HepG2 (cell line): ENCODE measurements around the gene SLC12A3. TPM values are rescaled to one million over a fixed set of nuclear protein-coding genes. Genes with fewer than 3 reads are reported as not detected.

Experiments used
- DMAP1 ChIP-seq: IDR thresholded peaks from 2 replicates; pipeline ENCODE4 v1.6.1; 2016
- FOXM1 ChIP-seq: sonication (generic); formaldehyde crosslinking; IDR thresholded peaks from 2 replicates; pipeline ENCODE4 v1.5.0; 2020; ENCODE audit warnings: missing genetic modification reagents
- JARID2 ChIP-seq: sonication (generic); formaldehyde crosslinking; IDR thresholded peaks from 2 replicates; pipeline ENCODE4 v1.8.1; 2023; ENCODE audit warnings: missing genetic modification reagents, inconsistent platforms; ENCODE audit not compliant: insufficient replicate concordance
- RBM39 ChIP-seq: fragments of 200-400 bp; formaldehyde crosslinking; IDR thresholded peaks from one replicate; pipeline ENCODE4 v1.6.1; 2018; ENCODE audit warnings: antibody characterized with exemption, mild to moderate bottlenecking, low read depth, low read length; ENCODE audit not compliant: poor library complexity, severe bottlenecking
- SIN3A ChIP-seq: IDR thresholded peaks from 2 replicates; pipeline ENCODE4 v1.6.1; 2011; ENCODE audit warnings: low read depth, mild to moderate bottlenecking, control low read depth, low read length, borderline replicate concordance
- SOX5 ChIP-seq: IDR thresholded peaks from 2 replicates; pipeline ENCODE4 v1.6.1; 2016; ENCODE audit warnings: borderline replicate concordance
- ZFYVE20 ChIP-seq: sonication (generic); formaldehyde crosslinking; IDR thresholded peaks from 2 replicates; pipeline ENCODE4 v1.8.0; 2023; ENCODE audit warnings: low read depth, mild to moderate bottlenecking, moderate library complexity, missing genetic modification reagents, borderline replicate concordance
- ZNF337 ChIP-seq: sonication (generic); formaldehyde crosslinking; IDR thresholded peaks from 2 replicates; pipeline ENCODE4 v1.5.1; 2020; ENCODE audit warnings: missing genetic modification reagents, low read depth, mild to moderate bottlenecking, borderline replicate concordance
- ZNF670 ChIP-seq: sonication (generic); formaldehyde crosslinking; IDR thresholded peaks from 2 replicates; pipeline ENCODE4 v1.8.0; 2022; ENCODE audit warnings: mild to moderate bottlenecking, missing genetic modification reagents, borderline replicate concordance
- ZNF781 ChIP-seq: sonication (generic); formaldehyde crosslinking; IDR thresholded peaks from 2 replicates; pipeline ENCODE4 v1.5.1; 2020; ENCODE audit warnings: borderline replicate concordance, mild to moderate bottlenecking, missing genetic modification reagents; ENCODE audit errors: not compliant biosample characterization
- ZNF792 ChIP-seq: IDR thresholded peaks from 2 replicates; pipeline ENCODE4 v1.6.1; 2016
- polyA plus RNA-seq, 8 experiments: library from polyadenylated mRNA; depleted of rRNA in 3 of 8; stranded (reverse) in 7 of 8; unstranded in 1 of 8; fragments of >200 nt; fragmentation: Illumina TruSeq in 4 of 8; extraction: Trizol in 4 of 8; gene quantifications; 2 replicates each; pipeline versions ENCODE4 v1.2.1 to v1.2.3, GENCODE V29; 2011 to 2016; ENCODE audit warnings: low read depth in 4 of 8, missing spikeins in 1 of 8, mixed read lengths in 1 of 8; ENCODE audit not compliant: insufficient read depth in 1 of 8
- total RNA-seq, 5 experiments: library from RNA; depleted of rRNA; stranded (reverse); fragments of >200 nt; fragmentation: Illumina TruSeq; extraction: Trizol; gene quantifications; 2 replicates each; pipeline ENCODE4 v1.2.3, GENCODE V29; 2016; ENCODE audit warnings: low read depth in 1 of 5
- TF ChIP-seq, protein P1 (sequence below): sonication (generic); formaldehyde crosslinking; IDR thresholded peaks from 2 replicates; pipeline ENCODE4 v1.9.0; 2021; ENCODE audit warnings: missing genetic modification reagents, borderline replicate concordance
- TF ChIP-seq, protein P2 (sequence below): sonication (generic); formaldehyde crosslinking; IDR thresholded peaks from 2 replicates; pipeline ENCODE4 v1.5.1; 2020; ENCODE audit warnings: mild to moderate bottlenecking, missing genetic modification reagents
- TF ChIP-seq, protein P3 (sequence below): sonication (generic); formaldehyde crosslinking; IDR thresholded peaks from 2 replicates; pipeline ENCODE4 v1.5.0; 2020; ENCODE audit warnings: mild to moderate bottlenecking, low read depth, missing genetic modification reagents, borderline replicate concordance
- TF ChIP-seq, protein P4 (sequence below), 2 experiments: fragments of 450-650 bp in 1 of 2; sonication (generic) in 1 of 2; formaldehyde crosslinking; IDR thresholded peaks; 2 replicates each; pipeline versions ENCODE4 v1.5.0 to v1.8.0; 2020 to 2022; ENCODE audit warnings: mild to moderate bottlenecking in 1 of 2, missing genetic modification reagents in 1 of 2
- TF ChIP-seq, protein P5 (sequence below): sonication (generic); formaldehyde crosslinking; IDR thresholded peaks from 2 replicates; pipeline ENCODE4 v1.9.0; 2022; ENCODE audit warnings: low read depth, missing genetic modification reagents
- TF ChIP-seq, protein P6 (sequence below): sonication (generic); formaldehyde crosslinking; IDR thresholded peaks from 2 replicates; pipeline ENCODE4 v1.8.1; 2022; ENCODE audit warnings: low read depth, mild to moderate bottlenecking, missing genetic modification reagents

Gene SLC12A3
- total and polyA plus RNA-seq, 2 of the 13 experiments (the other 11 are each of a cell fraction or from before 2014, with no cell fraction given), result 6.2 TPM; not detected in 1

DNA sequence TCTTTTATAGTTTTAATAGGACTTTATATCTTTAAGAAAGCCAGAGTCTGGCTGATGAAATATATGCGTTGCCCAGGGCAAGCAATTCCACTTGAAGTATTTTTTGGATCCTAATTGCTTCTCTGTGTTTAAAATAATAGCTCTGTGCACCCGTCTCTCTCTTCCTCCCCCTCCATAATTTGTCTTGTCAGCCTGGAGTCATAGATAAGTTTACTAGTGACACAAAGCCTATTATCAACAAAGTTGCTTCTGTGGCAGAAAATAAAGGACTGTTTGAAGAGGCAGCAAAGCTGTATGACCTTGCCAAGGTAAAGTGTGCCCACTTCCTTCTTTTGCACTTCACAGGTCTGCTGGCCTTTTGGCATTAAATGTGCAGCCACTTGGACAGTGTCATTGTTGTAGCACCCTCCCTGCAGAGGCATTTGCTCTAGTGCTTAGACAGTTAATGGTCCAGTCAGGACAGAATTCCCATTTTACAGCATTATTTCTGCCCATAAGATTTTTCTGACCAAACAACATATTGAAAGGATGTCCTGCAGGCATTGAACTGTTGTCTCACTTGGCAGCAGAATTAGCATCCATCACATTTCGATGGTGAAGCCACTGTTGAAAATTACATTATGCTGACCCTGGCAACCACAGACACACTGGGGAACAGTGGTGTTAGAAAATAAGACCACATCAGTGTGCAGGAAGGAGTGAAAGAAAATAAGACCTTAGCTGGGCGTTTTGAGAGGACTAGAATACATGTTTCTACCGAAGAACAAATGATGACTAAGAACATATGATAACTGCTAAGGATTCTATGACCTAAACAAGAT lies 28.4 kb upstream of the SLC12A3 start (continued):
- TF ChIP-seq, protein P1, sequence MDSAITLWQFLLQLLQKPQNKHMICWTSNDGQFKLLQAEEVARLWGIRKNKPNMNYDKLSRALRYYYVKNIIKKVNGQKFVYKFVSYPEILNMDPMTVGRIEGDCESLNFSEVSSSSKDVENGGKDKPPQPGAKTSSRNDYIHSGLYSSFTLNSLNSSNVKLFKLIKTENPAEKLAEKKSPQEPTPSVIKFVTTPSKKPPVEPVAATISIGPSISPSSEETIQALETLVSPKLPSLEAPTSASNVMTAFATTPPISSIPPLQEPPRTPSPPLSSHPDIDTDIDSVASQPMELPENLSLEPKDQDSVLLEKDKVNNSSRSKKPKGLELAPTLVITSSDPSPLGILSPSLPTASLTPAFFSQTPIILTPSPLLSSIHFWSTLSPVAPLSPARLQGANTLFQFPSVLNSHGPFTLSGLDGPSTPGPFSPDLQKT, result no peak
- no peak for TF ChIP-seq ZNF781 (CRISPR knock-in tag)
- no peak for TF ChIP-seq ZNF337 (CRISPR knock-in tag)
- no peak for TF ChIP-seq ZFYVE20 (CRISPR knock-in tag)
- peak; percentile 58; the same call in 1 of the 2 replicates for TF ChIP-seq SOX5
- TF ChIP-seq, protein P2, sequence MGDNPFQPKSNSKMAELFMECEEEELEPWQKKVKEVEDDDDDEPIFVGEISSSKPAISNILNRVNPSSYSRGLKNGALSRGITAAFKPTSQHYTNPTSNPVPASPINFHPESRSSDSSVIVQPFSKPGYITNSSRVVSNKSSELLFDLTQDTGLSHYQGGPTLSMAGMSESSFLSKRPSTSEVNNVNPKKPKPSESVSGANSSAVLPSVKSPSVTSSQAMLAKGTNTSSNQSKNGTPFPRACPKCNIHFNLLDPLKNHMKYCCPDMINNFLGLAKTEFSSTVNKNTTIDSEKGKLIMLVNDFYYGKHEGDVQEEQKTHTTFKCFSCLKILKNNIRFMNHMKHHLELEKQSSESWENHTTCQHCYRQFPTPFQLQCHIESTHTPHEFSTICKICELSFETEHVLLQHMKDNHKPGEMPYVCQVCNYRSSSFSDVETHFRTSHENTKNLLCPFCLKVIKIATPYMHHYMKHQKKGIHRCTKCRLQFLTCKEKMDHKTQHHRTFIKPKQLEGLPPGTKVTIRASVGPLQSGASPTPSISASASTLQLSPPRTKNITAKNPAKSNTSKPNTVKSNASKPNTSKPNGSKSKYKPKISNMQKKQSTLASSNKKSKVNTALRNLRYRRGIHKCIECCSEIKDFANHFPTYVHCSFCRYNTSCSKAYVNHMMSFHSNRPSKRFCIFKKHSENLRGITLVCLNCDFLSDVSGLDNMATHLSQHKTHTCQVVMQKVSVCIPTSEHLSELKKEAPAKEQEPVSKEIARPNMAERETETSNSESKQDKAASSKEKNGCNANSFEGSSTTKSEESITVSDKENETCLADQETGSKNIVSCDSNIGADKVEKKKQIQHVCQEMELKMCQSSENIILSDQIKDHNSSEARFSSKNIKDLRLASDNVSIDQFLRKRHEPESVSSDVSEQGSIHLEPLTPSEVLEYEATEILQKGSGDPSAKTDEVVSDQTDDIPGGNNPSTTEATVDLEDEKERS (CRISPR knock-in tag), result no peak
- TF ChIP-seq, protein P3, sequence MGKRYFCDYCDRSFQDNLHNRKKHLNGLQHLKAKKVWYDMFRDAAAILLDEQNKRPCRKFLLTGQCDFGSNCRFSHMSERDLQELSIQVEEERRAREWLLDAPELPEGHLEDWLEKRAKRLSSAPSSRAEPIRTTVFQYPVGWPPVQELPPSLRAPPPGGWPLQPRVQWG, result no peak
- TF ChIP-seq, protein P4, sequence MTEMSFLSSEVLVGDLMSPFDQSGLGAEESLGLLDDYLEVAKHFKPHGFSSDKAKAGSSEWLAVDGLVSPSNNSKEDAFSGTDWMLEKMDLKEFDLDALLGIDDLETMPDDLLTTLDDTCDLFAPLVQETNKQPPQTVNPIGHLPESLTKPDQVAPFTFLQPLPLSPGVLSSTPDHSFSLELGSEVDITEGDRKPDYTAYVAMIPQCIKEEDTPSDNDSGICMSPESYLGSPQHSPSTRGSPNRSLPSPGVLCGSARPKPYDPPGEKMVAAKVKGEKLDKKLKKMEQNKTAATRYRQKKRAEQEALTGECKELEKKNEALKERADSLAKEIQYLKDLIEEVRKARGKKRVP (CRISPR knock-in tag; IDR thresholded peaks at IDR 0.05), result no peak
- TF ChIP-seq, protein P5, sequence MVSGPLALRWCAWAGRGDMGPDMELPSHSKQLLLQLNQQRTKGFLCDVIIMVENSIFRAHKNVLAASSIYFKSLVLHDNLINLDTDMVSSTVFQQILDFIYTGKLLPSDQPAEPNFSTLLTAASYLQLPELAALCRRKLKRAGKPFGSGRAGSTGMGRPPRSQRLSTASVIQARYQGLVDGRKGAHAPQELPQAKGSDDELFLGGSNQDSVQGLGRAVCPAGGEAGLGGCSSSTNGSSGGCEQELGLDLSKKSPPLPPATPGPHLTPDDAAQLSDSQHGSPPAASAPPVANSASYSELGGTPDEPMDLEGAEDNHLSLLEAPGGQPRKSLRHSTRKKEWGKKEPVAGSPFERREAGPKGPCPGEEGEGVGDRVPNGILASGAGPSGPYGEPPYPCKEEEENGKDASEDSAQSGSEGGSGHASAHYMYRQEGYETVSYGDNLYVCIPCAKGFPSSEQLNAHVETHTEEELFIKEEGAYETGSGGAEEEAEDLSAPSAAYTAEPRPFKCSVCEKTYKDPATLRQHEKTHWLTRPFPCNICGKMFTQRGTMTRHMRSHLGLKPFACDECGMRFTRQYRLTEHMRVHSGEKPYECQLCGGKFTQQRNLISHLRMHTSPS (CRISPR knock-in tag), result peak; percentile 73; the same call in 1 of the 2 replicates
- TF ChIP-seq, protein P6, sequence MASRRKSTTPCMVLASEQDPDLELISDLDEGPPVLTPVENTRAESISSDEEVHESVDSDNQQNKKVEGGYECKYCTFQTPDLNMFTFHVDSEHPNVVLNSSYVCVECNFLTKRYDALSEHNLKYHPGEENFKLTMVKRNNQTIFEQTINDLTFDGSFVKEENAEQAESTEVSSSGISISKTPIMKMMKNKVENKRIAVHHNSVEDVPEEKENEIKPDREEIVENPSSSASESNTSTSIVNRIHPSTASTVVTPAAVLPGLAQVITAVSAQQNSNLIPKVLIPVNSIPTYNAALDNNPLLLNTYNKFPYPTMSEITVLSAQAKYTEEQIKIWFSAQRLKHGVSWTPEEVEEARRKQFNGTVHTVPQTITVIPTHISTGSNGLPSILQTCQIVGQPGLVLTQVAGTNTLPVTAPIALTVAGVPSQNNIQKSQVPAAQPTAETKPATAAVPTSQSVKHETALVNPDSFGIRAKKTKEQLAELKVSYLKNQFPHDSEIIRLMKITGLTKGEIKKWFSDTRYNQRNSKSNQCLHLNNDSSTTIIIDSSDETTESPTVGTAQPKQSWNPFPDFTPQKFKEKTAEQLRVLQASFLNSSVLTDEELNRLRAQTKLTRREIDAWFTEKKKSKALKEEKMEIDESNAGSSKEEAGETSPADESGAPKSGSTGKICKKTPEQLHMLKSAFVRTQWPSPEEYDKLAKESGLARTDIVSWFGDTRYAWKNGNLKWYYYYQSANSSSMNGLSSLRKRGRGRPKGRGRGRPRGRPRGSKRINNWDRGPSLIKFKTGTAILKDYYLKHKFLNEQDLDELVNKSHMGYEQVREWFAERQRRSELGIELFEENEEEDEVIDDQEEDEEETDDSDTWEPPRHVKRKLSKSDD, result no peak
- no peak for TF ChIP-seq ZNF792 (CRISPR knock-in tag)
- TF ChIP-seq DMAP1 (CRISPR knock-in tag), result no peak
- no peak for TF ChIP-seq SIN3A
- no peak for TF ChIP-seq FOXM1
- no peak for TF ChIP-seq ZNF670 (CRISPR knock-in tag)
- TF ChIP-seq JARID2 (CRISPR knock-in tag), result no peak
- TF ChIP-seq RBM39, result no peak
